ENCODE measurements around the gene LMOD2. TPM values are rescaled to one million over a fixed set of nuclear protein-coding genes. Genes with fewer than 3 reads are reported as not detected.

The LMOD2 gene
- total RNA-seq, 1 experiment from 2014 or later, result not detected

GRCh38 chr7:123649964-123650363 lies 5.7 kb upstream of the LMOD2 start:
- Histone ChIP-seq H3K4me3 (replicated peaks in 1 of 2; ENCODE audit: low read depth in 1 of 2, low read length in 2 of 2) (no peak overlapping the region), H2AFZ (ENCODE audit: low read depth, low read length, poor library complexity, severe bottlenecking) (no peak overlapping the region), H3K9ac (ENCODE audit: low read length) (no peak overlapping the region), H3K36me3 (ENCODE audit: control insufficient read depth in 1 of 2, insufficient read depth in 2 of 2, low read length in 2 of 2) (no peaks in the 10 kb centered on the region), H3K4me1 (ENCODE audit: control insufficient read depth in 1 of 2, insufficient read depth in 2 of 2, low read length in 2 of 2) (peaks cover 2 to 14% of the 10 kb centered on the region in 2 experiments; a peak in 3 of 4 replicates), H3K4me2 (ENCODE audit: low read length) (no peak overlapping the region), H4K20me1 (ENCODE audit: insufficient read depth) (no peaks in the 10 kb centered on the region), H3K27me3 (ENCODE audit: insufficient read depth, low read length) (no peaks in the 10 kb centered on the region), H3K9me3 (ENCODE audit: control insufficient read depth in 1 of 2, insufficient read depth in 1 of 2, low read depth in 1 of 2, low read length in 2 of 2) (no peaks in the 10 kb centered on the region), H3K79me2 (ENCODE audit: insufficient read depth, low read length) (no peaks in the 10 kb centered on the region), H3K27ac (ENCODE audit: low read depth, low read length) (no peak overlapping the region), H3K9me2 (ENCODE audit: insufficient read depth) (no peaks in the 10 kb centered on the region; the same call in 1 of the 2 replicates)
- DNase-seq (ENCODE audit: low read depth, low spot score), result no peak
- no peak for ATAC-seq
- POLR2A ChIA-PET, result no interaction called here
- RAD21 ChIA-PET (ENCODE audit: low non-redundant PET in 1 of 2, low total read pairs in 2 of 2, uncharacterized antibody in 2 of 2, unreplicated experiment in 2 of 2), result no interaction called here
- CTCF ChIA-PET, result interaction anchor here (1.0 kb wide), 1 partner anchor 33 kb away, joined by 3 read pairs; no protein-coding TSS in a partner anchor
- intact Hi-C loops (cut with micrococcal nuclease), result no loop called here
- TF ChIP-seq ELF1 (IDR thresholded peaks at IDR 0.05; ENCODE audit: borderline replicate concordance, low read depth) (no peak), FOSL1 (IDR thresholded peaks at IDR 0.05; ENCODE audit: low read depth) (no peak), EZH2phosphoT487 (IDR thresholded peaks at IDR 0.05; ENCODE audit: borderline replicate concordance) (no peak), TCF7L2 (IDR thresholded peaks at IDR 0.05; ENCODE audit: borderline replicate concordance, extremely low read depth, insufficient read depth, insufficient read length) (no peak), SRF (IDR thresholded peaks at IDR 0.05; ENCODE audit: low read depth) (no peak), CTCF (IDR thresholded peaks at IDR 0.05 in 2 of 3, conservative IDR thresholded peaks at IDR 0.05 in 1 of 3; ENCODE audit: borderline replicate concordance in 1 of 3, insufficient read depth in 1 of 3, low read depth in 2 of 3, low read length in 2 of 3) (no peak), EZH2 (IDR thresholded peaks at IDR 0.05) (no peak), POLR2A (IDR thresholded peaks at IDR 0.05; ENCODE audit: borderline replicate concordance, extremely low read depth, insufficient read depth, insufficient read length) (no peak), CEBPB (IDR thresholded peaks at IDR 0.05; ENCODE audit: low read depth) (no peak), JUND (IDR thresholded peaks at IDR 0.05) (no peak), SP1 (IDR thresholded peaks at IDR 0.05; ENCODE audit: low read depth) (no peak), ZNF274 (IDR thresholded peaks at IDR 0.05; ENCODE audit: low read depth, low read length) (no peak), SIN3A (IDR thresholded peaks at IDR 0.05; ENCODE audit: low read depth) (no peak)
- BruUV-seq (replicated peaks), result no TSS peak

Measured in HCT116 (cell line).